ENCODE data around the gene DCHS1.

DCHS1 gene

GRCh38 chr11:6613496-6613895 lies 42.1 kb downstream of the DCHS1 start:
- FAIRE-seq (no peak), DNase-seq (ENCODE audit: insufficient read length, low spot score) (no peak)
- no peak for TF ChIP-seq POLR2A (IDR thresholded peaks at IDR 0.05; ENCODE audit: low read depth, low read length)

- FAIRE-seq = no peak
- DNase-seq (ENCODE audit: insufficient read length, low spot score) = peak; percentile 92
- TF ChIP-seq POLR2A (IDR thresholded peaks at IDR 0.05; ENCODE audit: low read depth, low read length) = peak; percentile 96
These were observed 43.2 kb downstream of the DCHS1 start, which contains the start of gene TAF10 for GRCh38 chr11:6612213-6613041. TSS of gene TAF10 (minus strand) at chr11:6612216. CDS start at chr11:6612189, 27 bp downstream.

GRCh38 chr11:6611963-6612212 lies 43.7 kb downstream of the DCHS1 start:
- FAIRE-seq (no peak), DNase-seq (ENCODE audit: insufficient read length, low spot score) (no peak)
- TF ChIP-seq POLR2A (IDR thresholded peaks at IDR 0.05; ENCODE audit: low read depth, low read length) = no peak

- DNase-seq (ENCODE audit: insufficient read length, low spot score) = no peak
- no peak for FAIRE-seq
- no peak for TF ChIP-seq POLR2A (IDR thresholded peaks at IDR 0.05; ENCODE audit: low read depth, low read length)
These were observed 44.3 kb downstream of the DCHS1 start for GRCh38 chr11:6611092-6611962.

- no peak for TF ChIP-seq POLR2A (IDR thresholded peaks at IDR 0.05; ENCODE audit: low read depth, low read length)
- DNase-seq (ENCODE audit: insufficient read length, low spot score) (no peak), FAIRE-seq (no peak)
These were observed 45.0 kb downstream of the DCHS1 start for GRCh38 chr11:6610591-6610990.

GRCh38 chr11:6609502-6610015 lies 46.0 kb downstream of the DCHS1 start:
- no peak for DNase-seq (ENCODE audit: insufficient read length, low spot score)
- no peak for FAIRE-seq
- 0 out of 2 replicates have a peak, but pooled peaks have one; percentile 17 for TF ChIP-seq POLR2A (IDR thresholded peaks at IDR 0.05; ENCODE audit: low read depth, low read length)

GRCh38 chr11:6608726-6609501 lies 46.7 kb downstream of the DCHS1 start:
- FAIRE-seq (no peak), DNase-seq (ENCODE audit: insufficient read length, low spot score) (no peak)
- no peak for TF ChIP-seq POLR2A (IDR thresholded peaks at IDR 0.05; ENCODE audit: low read depth, low read length)

GRCh38 chr11:6608011-6608410 lies 47.6 kb downstream of the DCHS1 start:
- FAIRE-seq = no peak
- DNase-seq (ENCODE audit: insufficient read length, low spot score) = no peak
- no peak for TF ChIP-seq POLR2A (IDR thresholded peaks at IDR 0.05; ENCODE audit: low read depth, low read length)

- FAIRE-seq (no peak), DNase-seq (ENCODE audit: insufficient read length, low spot score) (no peak)
- TF ChIP-seq POLR2A (IDR thresholded peaks at IDR 0.05; ENCODE audit: low read depth, low read length) = no peak
These were observed 48.3 kb downstream of the DCHS1 start for GRCh38 chr11:6607190-6607795.

- peak; percentile 52 for FAIRE-seq
- peak; percentile 99 for DNase-seq (ENCODE audit: insufficient read length, low spot score)
These were observed 49.0 kb downstream of the DCHS1 start for GRCh38 chr11:6606471-6607189.

GRCh38 chr11:6604790-6605189 lies 50.8 kb downstream of the DCHS1 start:
- FAIRE-seq (no peak), DNase-seq (ENCODE audit: insufficient read length, low spot score) (no peak)
- no peak for TF ChIP-seq POLR2A (IDR thresholded peaks at IDR 0.05; ENCODE audit: low read depth, low read length)

More at GRCh38 chr11:6606471-6607189, 49.0 kb downstream of the DCHS1 start:
- TF ChIP-seq POLR2A (IDR thresholded peaks at IDR 0.05; ENCODE audit: low read depth, low read length) = peak; percentile 59

- DNase-seq (ENCODE audit: insufficient read length, low spot score) = peak; percentile 60
- no peak for FAIRE-seq
- no peak for TF ChIP-seq POLR2A (IDR thresholded peaks at IDR 0.05; ENCODE audit: low read depth, low read length)
These were observed 51.5 kb downstream of the DCHS1 start for GRCh38 chr11:6604081-6604626.
